Colonic mucosa (tissue), 4 donors: Measurements from ENCODE around the gene FAM98B. TPM values are rescaled to one million over a fixed set of nuclear protein-coding genes. Genes with fewer than 3 reads are reported as not detected.

Source experiments
- DNase-seq: peaks from one replicate; pipeline ENCODE4 v3.0.0-alpha.2; 2020
- H3K27ac ChIP-seq: fragments of 200-600 bp; one replicate; pipeline ENCODE4 v1.8.0; 2021
- H3K27me3 ChIP-seq: fragments of 200-600 bp; one replicate; pipeline ENCODE4 v1.8.0; 2021
- H3K36me3 ChIP-seq: fragments of 200-600 bp; one replicate; pipeline ENCODE4 v1.8.0; 2021
- H3K4me1 ChIP-seq: fragments of 200-600 bp; one replicate; pipeline ENCODE4 v1.8.0; 2021; ENCODE audit warnings: mild to moderate bottlenecking
- H3K4me3 ChIP-seq: fragments of 200-600 bp; one replicate; pipeline ENCODE4 v1.8.0; 2021
- H3K9ac ChIP-seq, 2 donors: one replicate each; pipeline ENCODE4 v1.7.0; 2013; ENCODE audit warnings: control low read depth in 2 of 2, low read depth in 2 of 2, low read length in 2 of 2
- H3K9me3 ChIP-seq: fragments of 200-600 bp; one replicate; pipeline ENCODE4 v1.8.0; 2021
- intact Hi-C: fragments of 100-400 bp; cut with DNase I; formaldehyde crosslinking; loops from one replicate; pipeline ENCODE4 v1.14.1; 2022
- total RNA-seq, 2 donors: library from RNA; stranded (reverse); fragmentation: NEBNext Ultra II Directional in 1 of 2; extraction: Animal tissue kit (Norgen Biotek cat#: 25700) in 1 of 2; gene quantifications; one replicate each; pipeline ENCODE4 v1.2.1, GENCODE V29; 2021
- TF ChIP-seq, protein P1 (sequence below): fragments of 200-600 bp; IDR thresholded peaks from one replicate; pipeline ENCODE4 v1.8.0; 2022; ENCODE audit warnings: antibody characterized with exemption, mild to moderate bottlenecking
- donor health status: healthy.
- donor health status: DM: no; HTN: no; CAD: no.
- donor health status: DM: no; HTN: no; CAD: no.

Gene FAM98B
- total RNA-seq, 2 donors from 2014 or later: 20.0 to 20.9 TPM

GRCh38 chr15:38533926-38534325 is 80.0 kb downstream of the FAM98B start:
- Histone ChIP-seq H3K9me3 (no peaks in the 10 kb centered on the region), H3K4me1 (no peaks in the 10 kb centered on the region), H3K4me3 (no peak overlapping the region), H3K27ac (no peak overlapping the region), H3K27me3 (no peaks in the 10 kb centered on the region), H3K9ac (no peak overlapping the region), H3K36me3 (no peaks in the 10 kb centered on the region)
- intact Hi-C loops: no loop called here
- DNase-seq: no peak
- TF ChIP-seq, protein P1, sequence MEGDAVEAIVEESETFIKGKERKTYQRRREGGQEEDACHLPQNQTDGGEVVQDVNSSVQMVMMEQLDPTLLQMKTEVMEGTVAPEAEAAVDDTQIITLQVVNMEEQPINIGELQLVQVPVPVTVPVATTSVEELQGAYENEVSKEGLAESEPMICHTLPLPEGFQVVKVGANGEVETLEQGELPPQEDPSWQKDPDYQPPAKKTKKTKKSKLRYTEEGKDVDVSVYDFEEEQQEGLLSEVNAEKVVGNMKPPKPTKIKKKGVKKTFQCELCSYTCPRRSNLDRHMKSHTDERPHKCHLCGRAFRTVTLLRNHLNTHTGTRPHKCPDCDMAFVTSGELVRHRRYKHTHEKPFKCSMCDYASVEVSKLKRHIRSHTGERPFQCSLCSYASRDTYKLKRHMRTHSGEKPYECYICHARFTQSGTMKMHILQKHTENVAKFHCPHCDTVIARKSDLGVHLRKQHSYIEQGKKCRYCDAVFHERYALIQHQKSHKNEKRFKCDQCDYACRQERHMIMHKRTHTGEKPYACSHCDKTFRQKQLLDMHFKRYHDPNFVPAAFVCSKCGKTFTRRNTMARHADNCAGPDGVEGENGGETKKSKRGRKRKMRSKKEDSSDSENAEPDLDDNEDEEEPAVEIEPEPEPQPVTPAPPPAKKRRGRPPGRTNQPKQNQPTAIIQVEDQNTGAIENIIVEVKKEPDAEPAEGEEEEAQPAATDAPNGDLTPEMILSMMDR: no peak

- no peaks in the 10 kb centered on the region for H3K4me1 ChIP-seq
- H3K27ac ChIP-seq: no peak overlapping the region
- no peaks in the 10 kb centered on the region for H3K9me3 ChIP-seq
- no peak overlapping the region for H3K4me3 ChIP-seq
- no peaks in the 10 kb centered on the region for H3K36me3 ChIP-seq
- DNase-seq: no peak
- no peak overlapping the region for H3K9ac ChIP-seq
- H3K27me3 ChIP-seq: no peaks in the 10 kb centered on the region
- intact Hi-C loops: no loop called here
- TF ChIP-seq, protein P1: no peak
These were observed 80.8 kb downstream of the FAM98B start for GRCh38 chr15:38534691-38535090.

DNA sequence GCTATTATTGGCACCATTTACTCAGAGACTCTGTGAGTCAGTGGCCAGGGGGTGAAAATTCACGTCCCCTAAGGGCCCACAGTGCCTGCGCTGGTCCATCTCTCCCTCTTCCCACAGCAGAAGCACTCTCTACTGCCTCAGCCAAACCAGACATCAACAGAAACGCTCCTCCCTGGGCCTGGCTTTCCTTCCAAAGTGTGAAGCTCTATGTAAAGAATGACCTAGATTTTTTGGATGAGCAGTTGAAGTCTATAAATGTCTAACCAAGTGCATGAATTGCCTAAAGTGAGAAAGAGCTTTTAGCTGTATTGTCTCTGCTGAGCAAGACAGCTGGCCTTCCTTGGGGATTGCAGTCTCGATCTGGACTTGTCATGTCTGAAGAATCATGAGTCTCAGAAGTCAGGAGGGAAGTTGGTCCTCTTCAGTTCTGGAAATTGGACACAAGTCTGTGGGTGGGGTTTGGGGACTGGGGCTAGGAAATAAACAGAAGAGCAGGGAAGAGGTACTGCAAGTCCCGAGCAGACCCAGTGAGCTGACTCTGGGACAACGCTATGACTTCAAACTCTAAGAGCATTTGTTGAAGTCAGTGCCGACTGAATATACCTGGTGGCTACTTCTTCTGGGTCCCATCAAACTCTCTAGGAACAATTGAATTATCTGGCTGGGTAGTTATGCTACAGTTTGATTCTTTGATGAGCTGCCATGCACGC is 81.7 kb downstream of the FAM98B start:
- TF ChIP-seq, protein P1: no peak
- Histone ChIP-seq H3K9me3 (no peaks in the 10 kb centered on the region), H3K4me3 (no peak overlapping the region), H3K9ac (no peak overlapping the region), H3K27ac (no peak overlapping the region), H3K27me3 (no peaks in the 10 kb centered on the region), H3K36me3 (no peaks in the 10 kb centered on the region), H3K4me1 (no peaks in the 10 kb centered on the region)
- intact Hi-C loops: no loop called here
- no peak for DNase-seq

- intact Hi-C loops: no loop called here
- no peaks in the 10 kb centered on the region for H3K36me3 ChIP-seq
- H3K27me3 ChIP-seq: no peaks in the 10 kb centered on the region
- TF ChIP-seq, protein P1: no peak
- H3K4me1 ChIP-seq: no peaks in the 10 kb centered on the region
- no peaks in the 10 kb centered on the region for H3K9me3 ChIP-seq
- H3K27ac ChIP-seq: no peak overlapping the region
- DNase-seq: no peak
- no peak overlapping the region for H3K9ac ChIP-seq
- no peak overlapping the region for H3K4me3 ChIP-seq
These were observed 82.3 kb downstream of the FAM98B start for GRCh38 chr15:38536201-38536676.

Other genes with a start within 250 kb of the FAM98B start
- gene SPRED1, start 201.3 kb upstream of the FAM98B start, total RNA-seq: 10 to 100 TPM; 26.8 to 28.0 TPM
- gene RASGRP1, start 110.7 kb downstream of the FAM98B start, total RNA-seq: 1 to 10 TPM in 1 of 2 donors, under 1 TPM in 1; 0.96 to 1.5 TPM